HepG2 (cell line): ENCODE measurements around the gene SERHL2. TPM values are rescaled to one million over a fixed set of nuclear protein-coding genes. Genes with fewer than 3 reads are reported as not detected.

Experiments used
- ATAC-seq: fragments of 200-7000 bp; cut with Tn5 transposase; 3 replicates; pipeline ENCODE4 v1.9.1; 2020; ENCODE audit warnings: mild to moderate bottlenecking, moderate library complexity
- BruUV-seq: library from RNA; stranded (reverse); fragments of 400-500 nt; replicated peaks from 2 replicates; lab custom pipeline; 2021; lab: Mats Ljungman, UMichigan
- CTCF ChIA-PET: fragments of 300-600 bp; formaldehyde crosslinking; extraction: SDS; loops from one replicate; lab custom pipeline; 2021; ENCODE audit warnings: low total read pairs, inconsistent platforms, low intra/inter-chr PET ratio; lab: Yijun Ruan, JAX
- POLR2A ChIA-PET: fragments of 350-600 bp; sonication (Branson Sonifier 250); formaldehyde crosslinking; loops from one replicate; lab custom pipeline; 2020; ENCODE audit warnings: antibody characterized with exemption, inconsistent platforms; lab: Yijun Ruan, JAX
- DNase-seq: peaks from one replicate; pipeline ENCODE4 v3.0.0-alpha.2; 2015; ENCODE audit warnings: low spot score
- FAIRE-seq: peaks from 3 replicates; lab custom pipeline; 2011; peaks lifted over from hg19 to GRCh38; lab: Jason Lieb, UNC
- H2AFZ ChIP-seq: one replicate; pipeline ENCODE4 v1.6.1; 2011; ENCODE audit warnings: low read length, inconsistent platforms
- H3K27ac ChIP-seq: fragments of 300-600 bp; 3 replicates; pipeline ENCODE4 v1.8.0; 2011; ENCODE audit warnings: mixed run types, mild to moderate bottlenecking, mixed read lengths, low read length, inconsistent platforms; ENCODE audit not compliant: insufficient read depth; ENCODE audit errors: extremely low read length
- H3K27me3 ChIP-seq, 2 experiments: fragments of 200-600 bp in 1 of 2; 2 replicates in 1 of 2; 3 replicates in 1 of 2; pipeline versions ENCODE4 v1.6.0 to v1.8.0; 2011; ENCODE audit warnings: low read length in 2 of 2, mild to moderate bottlenecking in 2 of 2, moderate library complexity in 2 of 2, inconsistent platforms in 1 of 2; ENCODE audit not compliant: insufficient read depth in 2 of 2, control insufficient read depth in 1 of 2
- H3K36me3 ChIP-seq, 2 experiments: fragments of 200-600 bp in 1 of 2; replicated peaks in 1 of 2; 2 replicates in 1 of 2; 3 replicates in 1 of 2; pipeline versions ENCODE4 v1.5.1 to v1.8.0; 2011; ENCODE audit warnings: low read length in 2 of 2, inconsistent platforms in 1 of 2; ENCODE audit not compliant: insufficient read depth in 2 of 2, control insufficient read depth in 1 of 2
- H3K4me1 ChIP-seq: 2 replicates; pipeline ENCODE4 v1.5.1; 2012; ENCODE audit warnings: low read length, inconsistent platforms; ENCODE audit not compliant: insufficient read depth
- H3K4me2 ChIP-seq: 2 replicates; pipeline ENCODE4 v1.6.0; 2011; ENCODE audit warnings: low read depth, low read length, inconsistent platforms
- H3K4me3 ChIP-seq, 3 experiments: fragments of 200-600 bp in 1 of 3; sonication (generic), shearing (Covaris generic) in 1 of 3; replicated peaks in 1 of 3; 2 replicates each; pipeline ENCODE4 v1.5.1; 2011 to 2016; ENCODE audit warnings: low read length in 3 of 3, inconsistent platforms in 2 of 3, low read depth in 2 of 3, mild to moderate bottlenecking in 2 of 3, control low read depth in 1 of 3, mixed read lengths in 1 of 3; ENCODE audit not compliant: insufficient read depth in 1 of 3
- H3K79me2 ChIP-seq: one replicate; pipeline ENCODE4 v1.6.1; 2011; ENCODE audit warnings: low read length, inconsistent platforms; ENCODE audit not compliant: insufficient read depth
- H3K9ac ChIP-seq: 2 replicates; pipeline ENCODE4 v1.6.0; 2011; ENCODE audit warnings: mild to moderate bottlenecking, low read depth, low read length, inconsistent platforms; ENCODE audit not compliant: insufficient read depth
- H3K9me3 ChIP-seq: 2 replicates; pipeline ENCODE4 v1.5.1; 2012; ENCODE audit warnings: mild to moderate bottlenecking, low read length
- H4K20me1 ChIP-seq: 2 replicates; pipeline ENCODE4 v1.6.0; 2011; ENCODE audit warnings: inconsistent platforms, mild to moderate bottlenecking, low read length, moderate library complexity; ENCODE audit not compliant: insufficient read depth
- CEBPB ChIP-seq: IDR thresholded peaks from 2 replicates; pipeline ENCODE4 v1.6.1; 2011; ENCODE audit warnings: low read depth, low read length, improper control_type of control experiment, borderline replicate concordance
- DMAP1 ChIP-seq: IDR thresholded peaks from 2 replicates; pipeline ENCODE4 v1.6.1; 2016
- PHF21A ChIP-seq: sonication (generic); formaldehyde crosslinking; IDR thresholded peaks from 2 replicates; pipeline ENCODE4 v1.5.0; 2020; ENCODE audit warnings: mild to moderate bottlenecking, missing genetic modification reagents
- SMAD9 ChIP-seq: sonication (generic); formaldehyde crosslinking; IDR thresholded peaks from 2 replicates; pipeline ENCODE4 v1.5.1; 2020; ENCODE audit warnings: mild to moderate bottlenecking, missing genetic modification reagents
- SP140L ChIP-seq: sonication (generic); formaldehyde crosslinking; IDR thresholded peaks from 2 replicates; pipeline ENCODE4 v1.4.0; 2020; ENCODE audit warnings: missing genetic modification reagents, borderline replicate concordance
- YY1 ChIP-seq: IDR thresholded peaks from 2 replicates; pipeline ENCODE4 v1.6.1; 2011; ENCODE audit warnings: low read length, low read depth, moderate library complexity, mild to moderate bottlenecking; ENCODE audit not compliant: insufficient read depth, insufficient replicate concordance
- ZBTB42 ChIP-seq: sonication (generic); formaldehyde crosslinking; IDR thresholded peaks from 2 replicates; pipeline ENCODE4 v1.5.0; 2020; ENCODE audit warnings: mild to moderate bottlenecking, missing genetic modification reagents
- ZNF546 ChIP-seq: sonication (generic); formaldehyde crosslinking; conservative IDR thresholded peaks from 2 replicates; pipeline ENCODE4 v1.8.1; 2023; ENCODE audit warnings: mild to moderate bottlenecking, missing genetic modification reagents
- WGBS: methylation state at CpG from one replicate; pipeline ENCODE4 v1.1.6; 2017; ENCODE audit warnings: low lambda C conversion rate; 5-methylcytosine and 5-hydroxymethylcytosine counted together
- in situ Hi-C: cut with HindIII; loops from 2 replicates; pipeline ENCODE4 v1.10.0; 2017; ENCODE audit warnings: low pct_unique_long_range_greater_than_20kb; ENCODE audit not compliant: extremely low pct_ligation_motif_present
- intact Hi-C: fragments of 100-400 bp; cut with micrococcal nuclease; formaldehyde crosslinking; loops from one replicate; pipeline ENCODE4 v1.10.0; 2022; ENCODE audit not compliant: unreplicated experiment
- polyA plus RNA-seq, 8 experiments: library from polyadenylated mRNA; depleted of rRNA in 3 of 8; stranded (reverse) in 7 of 8; unstranded in 1 of 8; fragments of >200 nt; fragmentation: Illumina TruSeq in 4 of 8; extraction: Trizol in 4 of 8; gene quantifications; 2 replicates each; pipeline versions ENCODE4 v1.2.1 to v1.2.3, GENCODE V29; 2011 to 2016; ENCODE audit warnings: low read depth in 4 of 8, missing spikeins in 1 of 8, mixed read lengths in 1 of 8; ENCODE audit not compliant: insufficient read depth in 1 of 8
- total RNA-seq, 5 experiments: library from RNA; depleted of rRNA; stranded (reverse); fragments of >200 nt; fragmentation: Illumina TruSeq; extraction: Trizol; gene quantifications; 2 replicates each; pipeline ENCODE4 v1.2.3, GENCODE V29; 2016; ENCODE audit warnings: low read depth in 1 of 5
- TF ChIP-seq, protein P1 (sequence below): sonication (generic); formaldehyde crosslinking; IDR thresholded peaks from 2 replicates; pipeline ENCODE4 v1.8.1; 2023; ENCODE audit warnings: mild to moderate bottlenecking, inconsistent platforms, moderate library complexity, missing genetic modification reagents, borderline replicate concordance
- TF ChIP-seq, protein P2 (sequence below): sonication (generic); formaldehyde crosslinking; conservative IDR thresholded peaks from 2 replicates; pipeline ENCODE4 v1.8.1; 2023; ENCODE audit warnings: missing genetic modification reagents
- TF ChIP-seq, protein P3 (sequence below): sonication (generic); formaldehyde crosslinking; IDR thresholded peaks from 2 replicates; pipeline ENCODE4 v1.4.0; 2020; ENCODE audit warnings: missing genetic modification reagents, borderline replicate concordance
- TF ChIP-seq, protein P4 (sequence below): sonication (generic); formaldehyde crosslinking; IDR thresholded peaks from 2 replicates; pipeline ENCODE4 v1.4.0; 2020; ENCODE audit warnings: missing genetic modification reagents
- TF ChIP-seq, protein P5 (sequence below): sonication (generic); formaldehyde crosslinking; IDR thresholded peaks from 2 replicates; pipeline ENCODE4 v1.8.0; 2023; ENCODE audit warnings: mild to moderate bottlenecking, missing genetic modification reagents

The SERHL2 gene
- total and polyA plus RNA-seq, 2 of the 13 experiments (the other 11 are each of a cell fraction or from before 2014, with no cell fraction given): 1.0 to 1.8 TPM

DNA sequence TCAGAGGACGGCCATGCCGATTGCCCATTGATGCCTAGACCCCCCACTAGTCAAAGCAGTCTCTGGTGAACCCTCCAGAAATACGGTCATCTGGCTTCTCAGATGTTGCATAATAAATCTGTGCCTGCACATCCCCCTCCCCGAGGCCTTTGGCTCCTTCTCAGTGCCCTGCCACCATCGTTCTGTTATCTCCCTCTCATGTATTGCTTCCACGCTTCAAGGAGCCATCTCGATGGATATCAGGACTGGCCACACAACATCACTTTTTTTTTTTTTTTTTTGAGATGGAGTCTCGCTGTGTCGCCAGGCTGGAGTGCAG, 32.6 kb upstream of the SERHL2 start (continued):
- TF ChIP-seq ZBTB42 (CRISPR knock-in tag) (0 out of 2 replicates have a peak, but pooled peaks have one; percentile 23), ZNF546 (no peak), YY1 (peak; percentile 58), DMAP1 (CRISPR knock-in tag) (0 out of 2 replicates have a peak, but pooled peaks have one; percentile 16), CEBPB (peak; percentile 58; the same call in 1 of the 2 replicates)
- TF ChIP-seq, protein P1, sequence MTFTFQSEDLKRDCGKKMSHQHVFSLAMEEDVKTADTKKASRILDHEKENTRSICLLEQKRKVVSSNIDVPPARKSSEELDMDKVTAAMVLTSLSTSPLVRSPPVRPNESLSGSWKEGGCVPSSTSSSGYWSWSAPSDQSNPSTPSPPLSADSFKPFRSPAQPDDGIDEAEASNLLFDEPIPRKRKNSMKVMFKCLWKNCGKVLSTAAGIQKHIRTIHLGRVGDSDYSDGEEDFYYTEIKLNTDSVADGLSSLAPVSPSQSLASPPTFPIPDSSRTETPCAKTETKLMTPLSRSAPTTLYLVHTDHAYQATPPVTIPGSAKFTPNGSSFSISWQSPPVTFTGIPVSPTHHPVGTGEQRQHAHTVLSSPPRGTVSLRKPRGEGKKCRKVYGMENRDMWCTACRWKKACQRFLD (CRISPR knock-in tag): no peak

DNA sequence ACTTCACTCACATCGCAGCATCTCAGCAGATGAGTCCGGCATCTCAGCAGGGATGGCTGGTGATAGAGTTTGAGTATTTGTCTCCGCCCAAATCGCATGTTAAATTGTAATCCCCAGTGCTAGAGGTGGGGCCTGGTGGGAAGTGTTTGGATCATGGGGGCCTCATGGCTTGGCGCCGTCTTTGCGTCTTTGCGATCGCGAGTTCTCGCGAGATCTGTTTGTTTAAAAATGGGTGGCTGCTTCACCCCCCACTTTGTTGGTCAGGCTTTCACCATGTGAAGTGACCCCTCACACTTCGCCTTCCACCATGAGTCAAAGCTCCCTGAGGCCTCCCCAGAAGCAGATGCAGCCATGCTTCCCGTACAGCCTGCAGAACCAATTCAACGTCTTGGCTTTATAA, 31.2 kb upstream of the SERHL2 start:
- DNase-seq: no peak
- Histone ChIP-seq H3K79me2 (peaks cover 11% of the 10 kb centered on the region), H3K9ac (no peak overlapping the region), H2AFZ (no peak overlapping the region), H3K4me1 (peaks cover 35% of the 10 kb centered on the region), H3K27ac (no peak overlapping the region), H3K4me2 (no peak overlapping the region), H3K4me3 (no peak overlapping the region), H3K27me3 (no peaks in the 10 kb centered on the region; a peak in 1 of 5 replicates), H3K36me3 (peaks cover 2% of the 10 kb centered on the region in 2 experiments; a peak in 1 of 5 replicates), H4K20me1 (no peaks in the 10 kb centered on the region), H3K9me3 (no peaks in the 10 kb centered on the region)
- ATAC-seq: no peak
- 97% methylated on average over 15 of the region's 15 CpGs for WGBS
- in situ Hi-C loops (no loop called here), intact Hi-C loops (no loop called here)
- CTCF ChIA-PET: no interaction called here
- BruUV-seq: no TSS peak
- no peak for FAIRE-seq
- POLR2A ChIA-PET: no interaction called here
- TF ChIP-seq, protein P2, sequence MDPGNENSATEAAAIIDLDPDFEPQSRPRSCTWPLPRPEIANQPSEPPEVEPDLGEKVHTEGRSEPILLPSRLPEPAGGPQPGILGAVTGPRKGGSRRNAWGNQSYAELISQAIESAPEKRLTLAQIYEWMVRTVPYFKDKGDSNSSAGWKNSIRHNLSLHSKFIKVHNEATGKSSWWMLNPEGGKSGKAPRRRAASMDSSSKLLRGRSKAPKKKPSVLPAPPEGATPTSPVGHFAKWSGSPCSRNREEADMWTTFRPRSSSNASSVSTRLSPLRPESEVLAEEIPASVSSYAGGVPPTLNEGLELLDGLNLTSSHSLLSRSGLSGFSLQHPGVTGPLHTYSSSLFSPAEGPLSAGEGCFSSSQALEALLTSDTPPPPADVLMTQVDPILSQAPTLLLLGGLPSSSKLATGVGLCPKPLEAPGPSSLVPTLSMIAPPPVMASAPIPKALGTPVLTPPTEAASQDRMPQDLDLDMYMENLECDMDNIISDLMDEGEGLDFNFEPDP: no peak
- TF ChIP-seq, protein P3, sequence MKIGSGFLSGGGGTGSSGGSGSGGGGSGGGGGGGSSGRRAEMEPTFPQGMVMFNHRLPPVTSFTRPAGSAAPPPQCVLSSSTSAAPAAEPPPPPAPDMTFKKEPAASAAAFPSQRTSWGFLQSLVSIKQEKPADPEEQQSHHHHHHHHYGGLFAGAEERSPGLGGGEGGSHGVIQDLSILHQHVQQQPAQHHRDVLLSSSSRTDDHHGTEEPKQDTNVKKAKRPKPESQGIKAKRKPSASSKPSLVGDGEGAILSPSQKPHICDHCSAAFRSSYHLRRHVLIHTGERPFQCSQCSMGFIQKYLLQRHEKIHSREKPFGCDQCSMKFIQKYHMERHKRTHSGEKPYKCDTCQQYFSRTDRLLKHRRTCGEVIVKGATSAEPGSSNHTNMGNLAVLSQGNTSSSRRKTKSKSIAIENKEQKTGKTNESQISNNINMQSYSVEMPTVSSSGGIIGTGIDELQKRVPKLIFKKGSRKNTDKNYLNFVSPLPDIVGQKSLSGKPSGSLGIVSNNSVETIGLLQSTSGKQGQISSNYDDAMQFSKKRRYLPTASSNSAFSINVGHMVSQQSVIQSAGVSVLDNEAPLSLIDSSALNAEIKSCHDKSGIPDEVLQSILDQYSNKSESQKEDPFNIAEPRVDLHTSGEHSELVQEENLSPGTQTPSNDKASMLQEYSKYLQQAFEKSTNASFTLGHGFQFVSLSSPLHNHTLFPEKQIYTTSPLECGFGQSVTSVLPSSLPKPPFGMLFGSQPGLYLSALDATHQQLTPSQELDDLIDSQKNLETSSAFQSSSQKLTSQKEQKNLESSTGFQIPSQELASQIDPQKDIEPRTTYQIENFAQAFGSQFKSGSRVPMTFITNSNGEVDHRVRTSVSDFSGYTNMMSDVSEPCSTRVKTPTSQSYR: no peak
- TF ChIP-seq, protein P4, sequence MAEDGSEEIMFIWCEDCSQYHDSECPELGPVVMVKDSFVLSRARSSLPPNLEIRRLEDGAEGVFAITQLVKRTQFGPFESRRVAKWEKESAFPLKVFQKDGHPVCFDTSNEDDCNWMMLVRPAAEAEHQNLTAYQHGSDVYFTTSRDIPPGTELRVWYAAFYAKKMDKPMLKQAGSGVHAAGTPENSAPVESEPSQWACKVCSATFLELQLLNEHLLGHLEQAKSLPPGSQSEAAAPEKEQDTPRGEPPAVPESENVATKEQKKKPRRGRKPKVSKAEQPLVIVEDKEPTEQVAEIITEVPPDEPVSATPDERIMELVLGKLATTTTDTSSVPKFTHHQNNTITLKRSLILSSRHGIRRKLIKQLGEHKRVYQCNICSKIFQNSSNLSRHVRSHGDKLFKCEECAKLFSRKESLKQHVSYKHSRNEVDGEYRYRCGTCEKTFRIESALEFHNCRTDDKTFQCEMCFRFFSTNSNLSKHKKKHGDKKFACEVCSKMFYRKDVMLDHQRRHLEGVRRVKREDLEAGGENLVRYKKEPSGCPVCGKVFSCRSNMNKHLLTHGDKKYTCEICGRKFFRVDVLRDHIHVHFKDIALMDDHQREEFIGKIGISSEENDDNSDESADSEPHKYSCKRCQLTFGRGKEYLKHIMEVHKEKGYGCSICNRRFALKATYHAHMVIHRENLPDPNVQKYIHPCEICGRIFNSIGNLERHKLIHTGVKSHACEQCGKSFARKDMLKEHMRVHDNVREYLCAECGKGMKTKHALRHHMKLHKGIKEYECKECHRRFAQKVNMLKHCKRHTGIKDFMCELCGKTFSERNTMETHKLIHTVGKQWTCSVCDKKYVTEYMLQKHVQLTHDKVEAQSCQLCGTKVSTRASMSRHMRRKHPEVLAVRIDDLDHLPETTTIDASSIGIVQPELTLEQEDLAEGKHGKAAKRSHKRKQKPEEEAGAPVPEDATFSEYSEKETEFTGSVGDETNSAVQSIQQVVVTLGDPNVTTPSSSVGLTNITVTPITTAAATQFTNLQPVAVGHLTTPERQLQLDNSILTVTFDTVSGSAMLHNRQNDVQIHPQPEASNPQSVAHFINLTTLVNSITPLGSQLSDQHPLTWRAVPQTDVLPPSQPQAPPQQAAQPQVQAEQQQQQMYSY (CRISPR knock-in tag): no peak
- no peak for TF ChIP-seq SP140L
- TF ChIP-seq, protein P5, sequence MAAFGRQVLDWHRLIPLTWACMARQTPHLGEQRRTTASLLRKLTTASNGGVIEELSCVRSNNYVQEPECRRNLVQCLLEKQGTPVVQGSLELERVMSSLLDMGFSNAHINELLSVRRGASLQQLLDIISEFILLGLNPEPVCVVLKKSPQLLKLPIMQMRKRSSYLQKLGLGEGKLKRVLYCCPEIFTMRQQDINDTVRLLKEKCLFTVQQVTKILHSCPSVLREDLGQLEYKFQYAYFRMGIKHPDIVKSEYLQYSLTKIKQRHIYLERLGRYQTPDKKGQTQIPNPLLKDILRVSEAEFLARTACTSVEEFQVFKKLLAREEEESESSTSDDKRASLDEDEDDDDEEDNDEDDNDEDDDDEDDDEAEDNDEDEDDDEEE (CRISPR knock-in tag): no peak
- no peak for TF ChIP-seq SMAD9 (CRISPR knock-in tag)
- no peak for TF ChIP-seq PHF21A (CRISPR knock-in tag)
